ENCODE measurements around the gene OR10A6. TPM values are rescaled to one million over a fixed set of nuclear protein-coding genes. Genes with fewer than 3 reads are reported as not detected.

OR10A6 gene
- total RNA-seq, 1 experiment from 2014 or later: not detected

- Histone ChIP-seq H3K9me3 (ENCODE audit: insufficient read depth, low read depth) (no peaks in the 10 kb centered on the region), H3K27me3 (ENCODE audit: insufficient read depth, low read depth) (no peaks in the 10 kb centered on the region), H3K79me2 (ENCODE audit: low read depth) (no peaks in the 10 kb centered on the region), H3K4me1 (replicated peaks; ENCODE audit: insufficient read depth) (no peaks in the 10 kb centered on the region), H2AFZ (no peak overlapping the region), H3F3A (ENCODE audit: insufficient read depth, low read depth) (no peaks in the 10 kb centered on the region), H3K4me3 (no peak overlapping the region), H3K27ac (no peak overlapping the region), H4K20me1 (ENCODE audit: insufficient read depth) (no peaks in the 10 kb centered on the region), H3K4me2 (no peak overlapping the region), H3K36me3 (ENCODE audit: low read depth) (no peaks in the 10 kb centered on the region), H3K9me2 (ENCODE audit: insufficient read depth) (no peaks in the 10 kb centered on the region)
- ChIA-PET CTCF (no interaction called here), POLR2A (ENCODE audit: unreplicated experiment) (no interaction called here)
- intact Hi-C loops (cut with micrococcal nuclease; ENCODE audit: unreplicated experiment): no loop called here
- TF ChIP-seq, protein P1, sequence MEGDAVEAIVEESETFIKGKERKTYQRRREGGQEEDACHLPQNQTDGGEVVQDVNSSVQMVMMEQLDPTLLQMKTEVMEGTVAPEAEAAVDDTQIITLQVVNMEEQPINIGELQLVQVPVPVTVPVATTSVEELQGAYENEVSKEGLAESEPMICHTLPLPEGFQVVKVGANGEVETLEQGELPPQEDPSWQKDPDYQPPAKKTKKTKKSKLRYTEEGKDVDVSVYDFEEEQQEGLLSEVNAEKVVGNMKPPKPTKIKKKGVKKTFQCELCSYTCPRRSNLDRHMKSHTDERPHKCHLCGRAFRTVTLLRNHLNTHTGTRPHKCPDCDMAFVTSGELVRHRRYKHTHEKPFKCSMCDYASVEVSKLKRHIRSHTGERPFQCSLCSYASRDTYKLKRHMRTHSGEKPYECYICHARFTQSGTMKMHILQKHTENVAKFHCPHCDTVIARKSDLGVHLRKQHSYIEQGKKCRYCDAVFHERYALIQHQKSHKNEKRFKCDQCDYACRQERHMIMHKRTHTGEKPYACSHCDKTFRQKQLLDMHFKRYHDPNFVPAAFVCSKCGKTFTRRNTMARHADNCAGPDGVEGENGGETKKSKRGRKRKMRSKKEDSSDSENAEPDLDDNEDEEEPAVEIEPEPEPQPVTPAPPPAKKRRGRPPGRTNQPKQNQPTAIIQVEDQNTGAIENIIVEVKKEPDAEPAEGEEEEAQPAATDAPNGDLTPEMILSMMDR (conservative IDR thresholded peaks at IDR 0.05): no peak
- no peak for TF ChIP-seq EZH2 (IDR thresholded peaks at IDR 0.05; ENCODE audit: low read depth)
- DNase-seq: no peak
- no TSS peak for BruUV-seq (replicated peaks)
Observed at GRCh38 chr11:7955191-7955590, 24.1 kb upstream of the OR10A6 start.

DNA sequence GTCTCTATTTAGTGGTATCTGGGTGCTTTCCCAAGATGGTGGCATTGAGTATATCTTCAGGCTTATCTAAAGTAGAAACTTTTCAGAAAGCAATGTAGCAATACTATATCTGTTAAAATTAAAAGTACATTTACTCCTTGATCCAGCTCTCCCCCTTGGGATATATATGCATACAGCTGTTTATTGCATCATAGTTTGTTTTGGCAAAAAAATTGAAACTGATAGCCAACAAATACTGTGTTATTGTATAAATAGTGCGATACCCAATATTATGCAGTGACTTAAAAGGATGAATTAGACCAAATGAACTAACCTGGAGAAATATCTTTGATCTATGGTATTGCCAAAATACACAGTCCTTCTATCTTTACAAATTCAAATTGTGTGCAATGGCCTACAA is 18.9 kb upstream of the OR10A6 start:
- ChIA-PET POLR2A (ENCODE audit: unreplicated experiment) (no interaction called here), CTCF (no interaction called here)
- no peak overlapping the region for H3K27ac ChIP-seq
- H4K20me1 ChIP-seq (ENCODE audit: insufficient read depth): no peaks in the 10 kb centered on the region
- no peak for DNase-seq
- no peak for TF ChIP-seq EZH2 (IDR thresholded peaks at IDR 0.05; ENCODE audit: low read depth)
- TF ChIP-seq, protein P1 (conservative IDR thresholded peaks at IDR 0.05): no peak
- H3K4me1 ChIP-seq (replicated peaks; ENCODE audit: insufficient read depth): no peaks in the 10 kb centered on the region
- no peak overlapping the region for H3K4me2 ChIP-seq
- intact Hi-C loops (cut with micrococcal nuclease; ENCODE audit: unreplicated experiment): no loop called here
- BruUV-seq (replicated peaks): no TSS peak
- no peaks in the 10 kb centered on the region for H3K36me3 ChIP-seq (ENCODE audit: low read depth)
- no peaks in the 10 kb centered on the region for H3K27me3 ChIP-seq (ENCODE audit: insufficient read depth, low read depth)
- H3K4me3 ChIP-seq: no peak overlapping the region
- no peaks in the 10 kb centered on the region for H3K79me2 ChIP-seq (ENCODE audit: low read depth)
- no peak overlapping the region for H2AFZ ChIP-seq
- H3K9me2 ChIP-seq (ENCODE audit: insufficient read depth): no peaks in the 10 kb centered on the region
- no peaks in the 10 kb centered on the region for H3F3A ChIP-seq (ENCODE audit: insufficient read depth, low read depth)
- no peaks in the 10 kb centered on the region for H3K9me3 ChIP-seq (ENCODE audit: insufficient read depth, low read depth)

- no peak for TF ChIP-seq EZH2 (IDR thresholded peaks at IDR 0.05; ENCODE audit: low read depth)
- TF ChIP-seq, protein P1 (conservative IDR thresholded peaks at IDR 0.05): no peak
- H3K4me2 ChIP-seq: no peak overlapping the region
- ChIA-PET POLR2A (ENCODE audit: unreplicated experiment) (no interaction called here), CTCF (no interaction called here)
- no peak for DNase-seq
- intact Hi-C loops (cut with micrococcal nuclease; ENCODE audit: unreplicated experiment): no loop called here
- no peaks in the 10 kb centered on the region for H3K4me1 ChIP-seq (replicated peaks; ENCODE audit: insufficient read depth)
- H3K27me3 ChIP-seq (ENCODE audit: insufficient read depth, low read depth): no peaks in the 10 kb centered on the region
- no peaks in the 10 kb centered on the region for H3K9me2 ChIP-seq (ENCODE audit: insufficient read depth)
- H2AFZ ChIP-seq: no peak overlapping the region
- H3K79me2 ChIP-seq (ENCODE audit: low read depth): no peaks in the 10 kb centered on the region
- H3K27ac ChIP-seq: no peak overlapping the region
- no TSS peak for BruUV-seq (replicated peaks)
- no peak overlapping the region for H3K4me3 ChIP-seq
- no peaks in the 10 kb centered on the region for H3K9me3 ChIP-seq (ENCODE audit: insufficient read depth, low read depth)
- no peaks in the 10 kb centered on the region for H4K20me1 ChIP-seq (ENCODE audit: insufficient read depth)
- no peaks in the 10 kb centered on the region for H3F3A ChIP-seq (ENCODE audit: insufficient read depth, low read depth)
- H3K36me3 ChIP-seq (ENCODE audit: low read depth): no peaks in the 10 kb centered on the region
Observed at GRCh38 chr11:7944123-7944522, 13.1 kb upstream of the OR10A6 start.

All from PC-9 (cell line).